OCI-M2 (cell line): ENCODE results near the gene H2BK1.

Experiments used
- DNase-seq: peaks from one replicate; lab custom pipeline; 2025; ENCODE audit not compliant: unreplicated experiment; lab: John Stamatoyannopoulos, UW

H2BK1 gene

GRCh38 chr7:151210087-151210854 is at the start of gene H2BK1:
TSS of gene H2BK1 (minus strand) at chr7:151210488. CDS start at chr7:151210318, 170 bp downstream.
- DNase-seq: no peak

GRCh38 chr7:151257990-151258389 is 47.7 kb upstream of the H2BK1 start:
- no peak for DNase-seq

- DNase-seq: no peak
Measured at GRCh38 chr7:151256410-151257045, 46.2 kb upstream of the H2BK1 start.

GRCh38 chr7:151255390-151255789 is 45.1 kb upstream of the H2BK1 start:
- no peak for DNase-seq

- no peak for DNase-seq
Measured at GRCh38 chr7:151254851-151255250, 44.6 kb upstream of the H2BK1 start.

- no peak for DNase-seq
Measured at GRCh38 chr7:151254316-151254715, 44.0 kb upstream of the H2BK1 start.

- DNase-seq: no peak
Measured at GRCh38 chr7:151252961-151253711, 42.8 kb upstream of the H2BK1 start.

GRCh38 chr7:151252561-151252835 is 42.2 kb upstream of the H2BK1 start:
- DNase-seq: no peak

- DNase-seq: no peak
Measured at GRCh38 chr7:151251689-151252560, 41.6 kb upstream of the H2BK1 start.

- DNase-seq: no peak
Measured at GRCh38 chr7:151251328-151251688, 41.0 kb upstream of the H2BK1 start.

- DNase-seq: no peak
Measured at GRCh38 chr7:151250181-151251132, 40.2 kb upstream of the H2BK1 start.

- DNase-seq: no peak
Measured at GRCh38 chr7:151249732-151250072, 39.4 kb upstream of the H2BK1 start.

- DNase-seq: no peak
Measured at GRCh38 chr7:151249034-151249731, 38.9 kb upstream of the H2BK1 start.

- no peak for DNase-seq
Measured at GRCh38 chr7:151248346-151249033, 38.2 kb upstream of the H2BK1 start, which contains the start of gene SMARCD3. TSS of gene SMARCD3 (minus strand) at chr7:151248694. CDS start at chr7:151248562, 132 bp downstream.

GRCh38 chr7:151247611-151248345 is 37.5 kb upstream of the H2BK1 start:
- DNase-seq: no peak

GRCh38 chr7:151246851-151247580 is 36.7 kb upstream of the H2BK1 start:
- no peak for DNase-seq

GRCh38 chr7:151246102-151246850 is 36.0 kb upstream of the H2BK1 start:
- DNase-seq: no peak
